Activated gamma-delta T cell (primary cell): ENCODE results near the gene UBQLNL.

Source experiments
- DNase-seq: peaks from one replicate; lab custom pipeline; 2025; lab: John Stamatoyannopoulos, UW

UBQLNL gene

GRCh38 chr11:5507933-5508305, 8.6 kb downstream of the UBQLNL start:
- no peak for DNase-seq

DNA sequence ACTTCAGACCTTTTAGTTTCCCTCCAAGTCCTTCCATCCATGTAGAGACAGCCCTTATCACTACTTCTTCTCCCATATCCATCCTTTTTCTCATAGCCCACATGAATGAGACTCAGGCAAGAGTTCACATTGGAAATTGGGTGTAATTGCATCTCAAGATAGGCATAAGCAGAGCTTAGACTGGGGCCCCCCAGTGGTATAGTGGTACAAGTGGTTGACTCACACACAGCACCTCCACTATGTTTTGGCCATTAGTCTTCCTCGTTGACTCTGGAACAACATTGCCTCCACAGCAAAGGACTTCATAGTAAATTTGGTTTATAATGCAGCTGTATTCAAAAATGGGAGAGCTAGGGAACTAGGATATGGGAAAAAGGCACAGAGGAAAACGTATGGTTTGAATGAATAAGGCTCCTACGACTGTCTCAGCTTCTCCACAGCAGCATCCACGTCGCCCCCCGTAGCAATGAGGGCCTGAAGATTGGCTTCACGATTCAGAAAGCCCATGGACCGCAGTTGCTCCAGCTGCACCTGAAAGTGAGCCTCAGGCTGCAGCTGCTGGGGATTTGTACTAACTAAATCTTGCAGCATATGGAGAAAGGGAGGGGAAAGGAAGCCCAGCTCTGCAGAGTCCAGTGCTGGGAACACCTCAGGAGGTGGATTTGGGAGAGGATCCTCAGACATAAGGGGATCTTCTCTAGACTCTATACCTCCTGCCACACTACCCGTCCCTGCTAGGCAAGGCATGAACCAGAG, 9.1 kb downstream of the UBQLNL start:
- DNase-seq: no peak

DNA sequence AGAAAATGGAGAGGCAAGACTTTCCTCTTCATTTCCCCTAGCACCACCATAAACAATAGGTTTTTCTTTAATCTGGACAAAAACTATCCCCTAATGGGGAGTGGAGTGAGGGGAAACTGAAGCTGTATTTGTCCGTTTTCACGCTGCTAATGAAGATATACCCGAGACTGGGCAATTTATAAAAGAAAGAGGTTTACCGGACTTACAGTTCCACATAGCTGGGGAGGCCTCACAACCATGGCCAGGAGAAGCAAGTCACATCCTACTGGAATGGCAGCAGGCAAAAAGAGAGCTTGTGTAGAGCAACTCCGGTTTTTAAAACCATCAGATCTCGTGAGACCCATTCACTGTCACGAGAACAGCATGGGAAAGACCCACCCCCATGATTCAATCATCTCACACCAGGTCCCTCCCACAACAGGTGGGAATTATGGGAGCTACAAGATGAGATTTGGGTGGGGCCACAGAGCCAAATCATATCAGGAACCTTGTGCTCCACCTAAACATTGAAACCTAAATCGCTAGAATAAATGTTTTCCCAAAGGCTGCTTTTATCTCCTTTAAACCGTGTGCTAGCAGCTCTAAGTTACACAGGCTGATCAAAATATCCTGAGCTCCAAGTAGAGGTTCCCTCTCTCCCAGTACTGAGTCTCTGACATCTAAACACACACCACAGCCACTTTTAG, 11.0 kb downstream of the UBQLNL start:
- DNase-seq: no peak

GRCh38 chr11:5504403-5504921, 12.0 kb downstream of the UBQLNL start:
- no peak for DNase-seq

- DNase-seq: no peak
Observed at GRCh38 chr11:5500393-5500801, 16.1 kb downstream of the UBQLNL start.

DNA sequence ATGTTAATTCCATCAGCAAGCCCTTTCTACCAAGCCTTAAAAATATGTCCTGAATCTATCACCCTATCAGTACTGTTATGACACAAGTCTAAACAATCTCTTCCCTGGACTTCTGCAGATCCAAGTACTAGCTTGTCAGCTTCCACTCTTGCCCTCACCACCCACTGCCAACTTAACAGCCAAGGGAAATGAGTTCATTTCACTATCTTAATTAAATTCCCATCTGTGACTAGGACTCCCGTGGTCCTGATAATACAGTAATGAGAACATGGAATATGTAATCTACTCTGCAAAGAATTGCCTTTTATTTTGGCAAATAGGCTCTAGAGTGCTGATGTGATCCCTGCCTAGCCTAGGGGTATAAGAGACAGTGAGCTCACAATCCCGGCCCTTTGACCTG, 16.8 kb downstream of the UBQLNL start:
- no peak for DNase-seq

- DNase-seq: no peak
Observed at GRCh38 chr11:5489576-5490357, 26.7 kb downstream of the UBQLNL start.

DNA sequence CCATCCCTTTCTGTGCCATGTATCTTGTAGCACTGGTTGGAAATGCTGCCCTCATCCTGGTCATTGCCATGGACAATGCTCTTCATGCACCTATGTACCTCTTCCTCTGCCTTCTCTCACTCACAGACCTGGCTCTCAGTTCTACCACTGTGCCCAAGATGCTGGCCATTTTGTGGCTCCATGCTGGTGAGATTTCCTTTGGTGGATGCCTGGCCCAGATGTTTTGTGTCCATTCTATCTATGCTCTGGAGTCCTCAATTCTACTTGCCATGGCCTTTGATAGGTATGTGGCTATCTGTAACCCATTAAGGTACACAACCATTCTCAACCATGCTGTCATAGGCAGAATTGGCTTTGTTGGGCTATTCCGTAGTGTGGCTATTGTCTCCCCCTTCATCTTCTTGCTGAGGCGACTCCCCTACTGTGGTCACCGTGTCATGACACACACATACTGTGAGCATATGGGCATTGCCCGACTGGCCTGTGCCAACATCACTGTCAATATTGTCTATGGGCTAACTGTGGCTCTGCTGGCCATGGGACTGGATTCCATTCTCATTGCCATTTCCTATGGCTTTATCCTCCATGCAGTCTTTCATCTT, 27.6 kb downstream of the UBQLNL start:
- DNase-seq: no peak

GRCh38 chr11:5488385-5488784, 28.1 kb downstream of the UBQLNL start, which contains the start of gene OR52D1:
Gene OR52D1 (plus strand): TSS chr11:5488685. CDS start chr11:5488707, 22 bp downstream.
- no peak for DNase-seq

- DNase-seq: no peak
Observed at GRCh38 chr11:5486421-5486820, 30.1 kb downstream of the UBQLNL start.

DNA sequence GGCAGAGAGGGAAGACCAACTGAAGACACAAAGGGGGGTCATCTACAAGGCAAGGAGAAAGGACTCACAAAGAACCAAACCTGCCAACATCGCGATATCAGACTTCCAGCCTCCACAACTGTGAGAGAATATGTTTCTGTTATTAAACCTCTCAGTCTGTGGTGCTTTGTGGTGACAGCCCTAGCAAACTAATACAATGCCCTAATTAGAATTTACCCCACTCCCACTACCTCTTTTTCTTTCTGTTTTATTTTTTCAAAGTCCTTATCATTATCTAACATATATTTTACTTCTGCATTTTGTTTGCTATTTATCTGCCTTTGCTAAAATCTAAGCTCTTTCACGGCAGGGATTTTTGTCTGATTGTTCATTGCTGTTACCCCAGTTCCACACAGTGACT, 30.5 kb downstream of the UBQLNL start:
- no peak for DNase-seq

- no peak for DNase-seq
Observed at GRCh38 chr11:5476186-5476819, 40.2 kb downstream of the UBQLNL start.

DNA sequence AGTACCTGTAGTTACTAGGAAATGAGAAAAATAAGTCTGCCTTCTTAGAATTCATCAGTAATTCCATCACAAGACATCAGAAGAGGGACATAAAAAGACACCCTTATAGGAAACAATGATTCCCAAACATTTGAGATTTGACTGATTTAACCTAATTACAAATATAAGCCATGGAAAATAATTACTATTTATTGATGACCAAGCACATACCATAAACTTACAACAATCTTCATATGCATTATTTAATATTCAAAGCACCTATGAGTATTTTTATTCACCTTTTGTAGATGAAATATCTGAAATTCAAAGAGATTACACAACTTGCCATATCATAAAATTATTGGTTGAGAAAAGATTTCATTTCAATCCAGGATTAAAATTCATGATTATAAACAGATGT, 42.6 kb downstream of the UBQLNL start:
- no peak for DNase-seq

DNA sequence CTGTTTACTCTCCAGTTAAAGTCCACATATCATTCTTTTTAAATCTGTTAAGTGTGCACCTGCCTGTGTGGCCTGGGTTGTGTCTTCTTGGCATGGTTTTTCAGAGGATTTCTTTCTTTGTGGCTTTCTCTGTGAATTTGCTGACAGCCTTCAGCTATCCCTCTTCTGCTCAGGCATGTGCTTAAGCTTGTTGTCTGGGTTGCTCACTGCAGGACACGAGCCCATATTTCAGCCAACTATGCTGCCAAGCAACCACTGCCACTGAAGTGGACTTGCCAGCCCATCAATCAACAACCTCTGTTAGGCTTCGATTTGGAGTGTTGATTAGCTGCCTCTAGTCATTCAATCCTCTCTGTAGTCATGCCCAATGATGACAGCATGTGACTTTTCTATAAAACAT, 49.0 kb downstream of the UBQLNL start:
- DNase-seq: no peak
